H9 (cell line): ENCODE data around the gene CTIF. TPM values are rescaled to one million over a fixed set of nuclear protein-coding genes. Genes with fewer than 3 reads are reported as not detected.

Source experiments
- DNase-seq: peaks from one replicate; pipeline ENCODE4 v3.0.0-alpha.2; 2017
- H2AFZ ChIP-seq: one replicate; pipeline ENCODE4 v1.6.1; 2013; ENCODE audit warnings: mild to moderate bottlenecking, low read length, control low read depth, moderate library complexity
- H2AK5ac ChIP-seq: 2 replicates; pipeline ENCODE4 v1.6.1; 2013; ENCODE audit warnings: low read length, control low read depth, mixed read lengths; ENCODE audit not compliant: insufficient read length
- H2BK120ac ChIP-seq: one replicate; pipeline ENCODE4 v1.6.1; 2013; ENCODE audit warnings: low read depth, mild to moderate bottlenecking, low read length, control low read depth, inconsistent platforms; ENCODE audit not compliant: poor library complexity, severe bottlenecking
- H2BK12ac ChIP-seq: 2 replicates; pipeline ENCODE4 v1.6.1; 2013; ENCODE audit warnings: low read length, control low read depth, mixed read lengths, low read depth; ENCODE audit not compliant: insufficient read length
- H2BK15ac ChIP-seq: 2 replicates; pipeline ENCODE4 v1.6.1; 2013; ENCODE audit warnings: low read depth, low read length, control low read depth
- H2BK20ac ChIP-seq: one replicate; pipeline ENCODE4 v1.6.1; 2013; ENCODE audit warnings: low read depth, mild to moderate bottlenecking, low read length, control low read depth, inconsistent platforms; ENCODE audit not compliant: poor library complexity, severe bottlenecking
- H2BK5ac ChIP-seq: 2 replicates; pipeline ENCODE4 v1.6.1; 2013; ENCODE audit warnings: low read length, control low read depth, mixed read lengths; ENCODE audit not compliant: insufficient read length
- H3K14ac ChIP-seq: 2 replicates; pipeline ENCODE4 v1.6.1; 2013; ENCODE audit warnings: low read length, control low read depth; ENCODE audit not compliant: insufficient read depth
- H3K18ac ChIP-seq: 2 replicates; pipeline ENCODE4 v1.6.1; 2013; ENCODE audit warnings: low read depth, mild to moderate bottlenecking, mixed read lengths, low read length, control low read depth; ENCODE audit not compliant: insufficient read length
- H3K23ac ChIP-seq: 2 replicates; pipeline ENCODE4 v1.6.1; 2013; ENCODE audit warnings: low read length, control low read depth, mixed read lengths, low read depth; ENCODE audit not compliant: insufficient read length
- H3K23me2 ChIP-seq: 2 replicates; pipeline ENCODE4 v1.6.1; 2013; ENCODE audit warnings: low read depth, mild to moderate bottlenecking, mixed read lengths, low read length, control low read depth; ENCODE audit not compliant: insufficient read length, poor library complexity, severe bottlenecking
- H3K27ac ChIP-seq: 2 replicates; pipeline ENCODE4 v1.5.1; 2013; ENCODE audit warnings: low read length, control low read depth, mixed read lengths, low read depth; ENCODE audit not compliant: insufficient read length
- H3K27me3 ChIP-seq: 2 replicates; pipeline ENCODE4 v1.6.1; 2013; ENCODE audit warnings: low read length, control low read depth, inconsistent platforms; ENCODE audit not compliant: insufficient read depth
- H3K4ac ChIP-seq: 2 replicates; pipeline ENCODE4 v1.6.1; 2013; ENCODE audit warnings: low read depth, mild to moderate bottlenecking, control low read depth, inconsistent platforms, low read length, moderate library complexity
- H3K4me1 ChIP-seq: 2 replicates; pipeline ENCODE4 v1.6.1; 2013; ENCODE audit warnings: low read length, control low read depth, inconsistent platforms; ENCODE audit not compliant: insufficient read depth
- H3K4me2 ChIP-seq: 2 replicates; pipeline ENCODE4 v1.6.1; 2013; ENCODE audit warnings: low read length, control low read depth, mixed read lengths; ENCODE audit not compliant: insufficient read length, insufficient read depth
- H3K56ac ChIP-seq: 2 replicates; pipeline ENCODE4 v1.6.1; 2013; ENCODE audit warnings: low read depth, mild to moderate bottlenecking, mixed read lengths, low read length, control low read depth; ENCODE audit not compliant: insufficient read length
- H3K79me1 ChIP-seq: 2 replicates; pipeline ENCODE4 v1.6.1; 2013; ENCODE audit warnings: low read depth, mild to moderate bottlenecking, moderate library complexity, low read length, control low read depth, inconsistent platforms; ENCODE audit not compliant: insufficient read depth, poor library complexity, severe bottlenecking
- H3K79me2 ChIP-seq: 2 replicates; pipeline ENCODE4 v1.6.1; 2013; ENCODE audit warnings: low read length, control low read depth, inconsistent platforms; ENCODE audit not compliant: insufficient read depth
- H3K9ac ChIP-seq: 2 replicates; pipeline ENCODE4 v1.6.1; 2013; ENCODE audit warnings: low read length, control low read depth, mixed read lengths; ENCODE audit not compliant: insufficient read length; ENCODE audit errors: extremely low read depth
- H3K9me3 ChIP-seq: one replicate; pipeline ENCODE4 v1.6.1; 2013; ENCODE audit warnings: low read depth, low read length, inconsistent platforms; ENCODE audit not compliant: control insufficient read depth
- H3T11ph ChIP-seq: one replicate; pipeline ENCODE4 v1.6.1; 2013; ENCODE audit warnings: mild to moderate bottlenecking, low read length, control low read depth, inconsistent platforms
- H4K20me1 ChIP-seq: one replicate; pipeline ENCODE4 v1.6.1; 2013; ENCODE audit not compliant: control insufficient read depth, insufficient read length, insufficient read depth
- H4K5ac ChIP-seq: 2 replicates; pipeline ENCODE4 v1.6.1; 2013; ENCODE audit warnings: low read depth, mild to moderate bottlenecking, mixed read lengths, low read length, control low read depth; ENCODE audit not compliant: insufficient read length
- H4K8ac ChIP-seq: replicated peaks from 2 replicates; pipeline ENCODE4 v1.6.1; 2013; ENCODE audit warnings: low read length, control low read depth, mixed read lengths, low read depth; ENCODE audit not compliant: insufficient read length
- H4K91ac ChIP-seq: 2 replicates; pipeline ENCODE4 v1.6.1; 2013; ENCODE audit warnings: low read depth, mild to moderate bottlenecking, moderate library complexity, mixed read lengths, low read length, control low read depth; ENCODE audit not compliant: insufficient read length
- H3K27ac Mint-ChIP-seq, 3 experiments: 2 replicates in 2 of 3; 3 replicates in 1 of 3; pipeline ENCODE4 v1.8.0; 2020 to 2021; ENCODE audit warnings: mixed read lengths in 3 of 3, mild to moderate bottlenecking in 1 of 3, moderate library complexity in 1 of 3
- H3K27me3 Mint-ChIP-seq: 2 replicates; pipeline ENCODE4 v1.8.0; 2021; ENCODE audit warnings: low read depth, mild to moderate bottlenecking, moderate library complexity, mixed read lengths
- H3K36me3 Mint-ChIP-seq, 3 experiments: 2 replicates in 2 of 3; 3 replicates in 1 of 3; pipeline ENCODE4 v1.8.0; 2020 to 2021; ENCODE audit warnings: low read depth in 3 of 3, mixed read lengths in 3 of 3; ENCODE audit not compliant: insufficient read depth in 1 of 3
- H3K4me1 Mint-ChIP-seq, 2 experiments: 2 replicates each; pipeline ENCODE4 v1.8.0; 2020; ENCODE audit warnings: mixed read lengths in 2 of 2
- H3K4me3 Mint-ChIP-seq, 2 experiments: 2 replicates in 1 of 2; 3 replicates in 1 of 2; pipeline ENCODE4 v1.8.0; 2020 to 2021; ENCODE audit warnings: mild to moderate bottlenecking in 2 of 2, mixed read lengths in 2 of 2, moderate library complexity in 1 of 2
- H3K9me3 Mint-ChIP-seq, 2 experiments: 2 replicates in 1 of 2; 3 replicates in 1 of 2; pipeline ENCODE4 v1.8.0; 2020; ENCODE audit warnings: mild to moderate bottlenecking in 2 of 2, mixed read lengths in 2 of 2, moderate library complexity in 1 of 2
- CTCF ChIP-seq: fragments of 200-600 bp; sonication (generic); conservative IDR thresholded peaks from 3 replicates; pipeline ENCODE4 v1.8.0; 2021; ENCODE audit warnings: antibody characterized with exemption, mild to moderate bottlenecking
- WGBS: extraction: QIAGEN DNeasy Blood & Tissue Kit; methylation state at CpG from one replicate; pipeline ENCODE4 v1.1.7; 2013; ENCODE audit warnings: missing lambda C conversion rate, low lambda C conversion rate, mixed read lengths; ENCODE audit not compliant: insufficient read length; ENCODE audit errors: extremely low coverage; 5-methylcytosine and 5-hydroxymethylcytosine counted together
- total RNA-seq: library from RNA; stranded (reverse); gene quantifications from 2 replicates; pipeline ENCODE4 v1.2.1, GENCODE V29; 2021

CTIF gene
- total RNA-seq, 1 experiment from 2014 or later: 15.8 TPM

- Histone ChIP-seq H4K8ac (no peak overlapping the region), H4K91ac (no peak overlapping the region), H2BK120ac (no peak overlapping the region), H2AK5ac (no peak overlapping the region), H3K56ac (no peak overlapping the region), H3K14ac (no peak overlapping the region), H3K9me3 (no peaks in the 10 kb centered on the region), H2BK5ac (no peak overlapping the region), H4K20me1 (no peaks in the 10 kb centered on the region), H3K23me2 (no peaks in the 10 kb centered on the region), H2BK20ac (no peak overlapping the region), H2BK12ac (no peak overlapping the region), H3K27ac (no peak overlapping the region), H3K4me1 (no peaks in the 10 kb centered on the region), H3K9ac (no peak overlapping the region), H3K79me1 (no peaks in the 10 kb centered on the region), H2AFZ (no peak overlapping the region), H3T11ph (no peak overlapping the region), H3K4me2 (no peak overlapping the region), H3K79me2 (no peaks in the 10 kb centered on the region), H4K5ac (no peak overlapping the region), H3K27me3 (no peaks in the 10 kb centered on the region), H3K23ac (no peak overlapping the region), H3K18ac (no peak overlapping the region), H3K4ac (no peak overlapping the region), H2BK15ac (no peak overlapping the region)
- Mint-ChIP-seq H3K36me3 (no peaks in the 10 kb centered on the region), H3K4me1 (peaks cover 3 to 4% of the 10 kb centered on the region in 2 experiments; a peak in 3 of 4 replicates), H3K27ac (no peak overlapping the region), H3K9me3 (0 out of 5 replicates have a peak, but pooled peaks cover 0 to 2% of the 10 kb centered on the region in 2 experiments), H3K4me3 (no peak overlapping the region), H3K27me3 (peaks cover 8% of the 10 kb centered on the region; the same call in 1 of the 2 replicates)
- no CpG with 5 or more reads among the region's 11 CpGs for WGBS
- TF ChIP-seq CTCF: no peak
- DNase-seq: no peak
Observed at GRCh38 chr18:48514786-48515185, 24.0 kb upstream of the CTIF start.
